Mesenteric fat pad (tissue), 1 donor: ENCODE data around the gene RASGEF1B. TPM values are rescaled to one million over a fixed set of nuclear protein-coding genes. Genes with fewer than 3 reads are reported as not detected.

ENCODE experiments used
- DNase-seq: peaks from one replicate; pipeline ENCODE4 v3.0.0-alpha.2; 2020; ENCODE audit warnings: low spot score
- total RNA-seq: library from RNA; stranded (reverse); fragmentation: NEBNext Ultra II Directional; extraction: Animal tissue kit (Norgen Biotek cat#: 25700); gene quantifications from one replicate; pipeline ENCODE4 v1.2.1, GENCODE V29; 2021
- donor health status: DM: yes; HTN: yes; CAD: no.

RASGEF1B gene
- total RNA-seq, 1 donor from 2014 or later = 32.5 TPM

- DNase-seq = no peak
Measured at GRCh38 chr4:81399306-81400086, 72.2 kb downstream of the RASGEF1B start.

- no peak for DNase-seq
Measured at GRCh38 chr4:81398379-81398778, 73.3 kb downstream of the RASGEF1B start.

GRCh38 chr4:81397635-81398034 lies 74.1 kb downstream of the RASGEF1B start:
- no peak for DNase-seq

GRCh38 chr4:81395239-81395638 lies 76.5 kb downstream of the RASGEF1B start:
- no peak for DNase-seq

- DNase-seq = no peak
Measured at GRCh38 chr4:81392164-81392563, 79.5 kb downstream of the RASGEF1B start.

- no peak for DNase-seq
Measured at GRCh38 chr4:81389720-81390119, 82.0 kb downstream of the RASGEF1B start.

- DNase-seq = no peak
Measured at GRCh38 chr4:81380437-81380836, 91.3 kb downstream of the RASGEF1B start.

GRCh38 chr4:81378386-81378785 lies 93.3 kb downstream of the RASGEF1B start:
- DNase-seq = no peak

GRCh38 chr4:81377191-81377590 lies 94.5 kb downstream of the RASGEF1B start:
- no peak for DNase-seq

- no peak for DNase-seq
Measured at GRCh38 chr4:81376720-81377119, 95.0 kb downstream of the RASGEF1B start.
